ENCODE data around the gene CENPU. TPM values are rescaled to one million over a fixed set of nuclear protein-coding genes. Genes with fewer than 3 reads are reported as not detected.

The CENPU gene
- total RNA-seq, 1 experiment from 2014 or later = 47.7 TPM

- ChIA-PET POLR2A (ENCODE audit: unreplicated experiment) (no interaction called here), CTCF (no interaction called here)
- TF ChIP-seq EZH2 (IDR thresholded peaks at IDR 0.05; ENCODE audit: low read depth) = no peak
- TF ChIP-seq CTCF (conservative IDR thresholded peaks at IDR 0.05) = no peak
- H3K9me3 ChIP-seq (ENCODE audit: insufficient read depth, low read depth) = no peaks in the 10 kb centered on the region
- H3K4me1 ChIP-seq (replicated peaks; ENCODE audit: insufficient read depth) = no peaks in the 10 kb centered on the region
- H3K27me3 ChIP-seq (ENCODE audit: insufficient read depth, low read depth) = no peaks in the 10 kb centered on the region
- H3K4me2 ChIP-seq = no peak overlapping the region
- no peaks in the 10 kb centered on the region for H3K79me2 ChIP-seq (ENCODE audit: low read depth)
- no peak for DNase-seq
- no peak overlapping the region for H3K27ac ChIP-seq
- intact Hi-C loops (cut with micrococcal nuclease; ENCODE audit: unreplicated experiment) = no loop called here
- H2AFZ ChIP-seq = no peak overlapping the region
- H3K36me3 ChIP-seq (ENCODE audit: low read depth) = no peaks in the 10 kb centered on the region
- H3K9me2 ChIP-seq (ENCODE audit: insufficient read depth) = no peaks in the 10 kb centered on the region
- no TSS peak for BruUV-seq (replicated peaks)
- no peaks in the 10 kb centered on the region for H3F3A ChIP-seq (ENCODE audit: insufficient read depth, low read depth)
- H4K20me1 ChIP-seq (ENCODE audit: insufficient read depth) = no peaks in the 10 kb centered on the region
- H3K4me3 ChIP-seq = no peak overlapping the region
Observed at GRCh38 chr4:184778325-184778724, 44.4 kb upstream of the CENPU start.

GRCh38 chr4:184776821-184777220, 42.9 kb upstream of the CENPU start:
- no peaks in the 10 kb centered on the region for H3F3A ChIP-seq (ENCODE audit: insufficient read depth, low read depth)
- H4K20me1 ChIP-seq (ENCODE audit: insufficient read depth) = no peaks in the 10 kb centered on the region
- CTCF ChIA-PET = no interaction called here
- H3K9me2 ChIP-seq (ENCODE audit: insufficient read depth) = no peaks in the 10 kb centered on the region
- H3K4me3 ChIP-seq = no peak overlapping the region
- BruUV-seq (replicated peaks) = no TSS peak
- no peak overlapping the region for H3K27ac ChIP-seq
- H3K9me3 ChIP-seq (ENCODE audit: insufficient read depth, low read depth) = no peaks in the 10 kb centered on the region
- no peaks in the 10 kb centered on the region for H3K79me2 ChIP-seq (ENCODE audit: low read depth)
- H3K4me1 ChIP-seq (replicated peaks; ENCODE audit: insufficient read depth) = no peaks in the 10 kb centered on the region
- intact Hi-C loops (cut with micrococcal nuclease; ENCODE audit: unreplicated experiment) = no loop called here
- H2AFZ ChIP-seq = no peak overlapping the region
- H3K4me2 ChIP-seq = no peak overlapping the region
- no peak for TF ChIP-seq EZH2 (IDR thresholded peaks at IDR 0.05; ENCODE audit: low read depth)
- no peak for TF ChIP-seq CTCF (conservative IDR thresholded peaks at IDR 0.05)
- no peaks in the 10 kb centered on the region for H3K27me3 ChIP-seq (ENCODE audit: insufficient read depth, low read depth)
- H3K36me3 ChIP-seq (ENCODE audit: low read depth) = no peaks in the 10 kb centered on the region
- no peak for DNase-seq
- POLR2A ChIA-PET (ENCODE audit: unreplicated experiment) = no interaction called here

- no peak overlapping the region for H2AFZ ChIP-seq
- H3K36me3 ChIP-seq (ENCODE audit: low read depth) = no peaks in the 10 kb centered on the region
- H3K27me3 ChIP-seq (ENCODE audit: insufficient read depth, low read depth) = no peaks in the 10 kb centered on the region
- H3K79me2 ChIP-seq (ENCODE audit: low read depth) = no peaks in the 10 kb centered on the region
- no peaks in the 10 kb centered on the region for H3K9me3 ChIP-seq (ENCODE audit: insufficient read depth, low read depth)
- no peaks in the 10 kb centered on the region for H3K9me2 ChIP-seq (ENCODE audit: insufficient read depth)
- H3K4me2 ChIP-seq = no peak overlapping the region
- H3F3A ChIP-seq (ENCODE audit: insufficient read depth, low read depth) = no peaks in the 10 kb centered on the region
- no peak overlapping the region for H3K4me3 ChIP-seq
- intact Hi-C loops (cut with micrococcal nuclease; ENCODE audit: unreplicated experiment) = no loop called here
- no TSS peak for BruUV-seq (replicated peaks)
- no peak for TF ChIP-seq EZH2 (IDR thresholded peaks at IDR 0.05; ENCODE audit: low read depth)
- TF ChIP-seq CTCF (conservative IDR thresholded peaks at IDR 0.05) = no peak
- CTCF ChIA-PET = no interaction called here
- no peaks in the 10 kb centered on the region for H4K20me1 ChIP-seq (ENCODE audit: insufficient read depth)
- POLR2A ChIA-PET (ENCODE audit: unreplicated experiment) = no interaction called here
- no peak overlapping the region for H3K27ac ChIP-seq
- H3K4me1 ChIP-seq (replicated peaks; ENCODE audit: insufficient read depth) = no peaks in the 10 kb centered on the region
- no peak for DNase-seq
Observed at GRCh38 chr4:184775854-184776555, 42.1 kb upstream of the CENPU start.
